CD4-positive, alpha-beta T cell treated with Interleukin-2 at 100 ng/mL for 4 hours (primary cell): ENCODE results near the gene EFEMP1.

Experiments used
- DNase-seq: peaks from one replicate; pipeline ENCODE4 v3.0.0-alpha.2; 2020; ENCODE audit warnings: low spot score

Gene EFEMP1, protein sequence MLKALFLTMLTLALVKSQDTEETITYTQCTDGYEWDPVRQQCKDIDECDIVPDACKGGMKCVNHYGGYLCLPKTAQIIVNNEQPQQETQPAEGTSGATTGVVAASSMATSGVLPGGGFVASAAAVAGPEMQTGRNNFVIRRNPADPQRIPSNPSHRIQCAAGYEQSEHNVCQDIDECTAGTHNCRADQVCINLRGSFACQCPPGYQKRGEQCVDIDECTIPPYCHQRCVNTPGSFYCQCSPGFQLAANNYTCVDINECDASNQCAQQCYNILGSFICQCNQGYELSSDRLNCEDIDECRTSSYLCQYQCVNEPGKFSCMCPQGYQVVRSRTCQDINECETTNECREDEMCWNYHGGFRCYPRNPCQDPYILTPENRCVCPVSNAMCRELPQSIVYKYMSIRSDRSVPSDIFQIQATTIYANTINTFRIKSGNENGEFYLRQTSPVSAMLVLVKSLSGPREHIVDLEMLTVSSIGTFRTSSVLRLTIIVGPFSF

DNA sequence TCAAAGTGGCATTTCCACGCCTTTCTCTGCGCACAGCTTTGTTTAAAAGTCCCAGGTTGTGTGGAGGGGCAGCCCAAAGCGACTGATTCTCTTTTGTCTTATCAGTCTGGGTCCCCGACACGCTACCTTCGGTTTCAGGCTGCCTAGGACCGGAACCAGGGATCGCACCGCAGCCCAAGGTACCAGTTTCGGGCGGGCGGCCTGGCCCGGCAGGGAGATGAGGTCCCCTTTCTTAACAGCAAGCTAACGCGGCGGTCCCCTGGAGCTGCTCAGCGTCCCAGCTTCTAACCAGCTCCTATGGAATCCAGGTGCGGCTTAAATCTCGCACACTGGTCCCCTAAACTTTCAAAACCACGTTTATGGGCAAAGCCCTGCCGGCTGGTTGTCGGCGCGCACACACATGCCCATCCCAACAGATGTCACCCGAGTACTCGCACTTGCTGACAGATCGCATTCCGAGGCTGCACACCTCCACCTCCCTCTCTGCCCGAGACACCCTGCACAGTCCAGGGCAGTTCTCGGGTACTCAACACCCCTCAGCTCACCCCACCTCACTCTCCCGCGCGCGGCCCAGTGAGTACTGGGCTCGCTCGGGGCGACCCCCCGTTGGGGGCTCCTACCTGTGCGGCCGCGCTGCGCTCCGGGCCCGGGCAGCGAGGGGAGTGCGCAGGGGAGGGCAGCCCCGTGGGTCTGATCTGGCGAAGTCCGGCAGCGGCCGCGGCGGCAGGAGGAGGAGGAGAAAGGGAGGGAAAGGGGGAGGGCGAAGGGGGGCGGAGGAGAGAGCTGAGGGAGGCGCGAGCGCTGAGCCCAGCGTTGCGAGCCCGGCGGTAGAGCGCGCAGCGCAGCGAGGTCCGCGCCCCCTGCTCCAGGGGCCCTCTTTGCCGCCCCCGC, at the start of gene EFEMP1:
Gene EFEMP1, minus strand, starts transcription at position 692 of the 891 bp plus-strand sequence. CDS start 1,342 bp downstream, outside the sequence.
- no peak for DNase-seq

DNA sequence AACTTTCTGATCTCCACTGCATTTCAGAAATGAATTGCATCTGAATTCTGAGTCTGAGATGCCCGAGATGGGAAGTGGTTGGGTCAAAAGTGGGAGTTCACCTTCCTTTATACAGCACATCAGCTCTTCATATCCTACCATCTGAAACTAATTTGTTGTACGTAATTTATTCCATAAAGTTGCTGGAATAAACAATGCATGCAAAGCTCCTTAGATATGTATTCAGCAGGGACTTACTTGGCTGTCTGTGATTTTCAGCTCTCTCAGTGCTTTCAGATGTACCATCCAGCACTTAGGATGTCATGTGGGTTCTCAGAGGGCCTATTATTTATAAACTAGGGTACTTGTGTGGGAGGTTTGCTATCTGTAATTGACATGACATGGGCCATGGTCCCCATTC, 46.9 kb upstream of the EFEMP1 start:
- no peak for DNase-seq

DNA sequence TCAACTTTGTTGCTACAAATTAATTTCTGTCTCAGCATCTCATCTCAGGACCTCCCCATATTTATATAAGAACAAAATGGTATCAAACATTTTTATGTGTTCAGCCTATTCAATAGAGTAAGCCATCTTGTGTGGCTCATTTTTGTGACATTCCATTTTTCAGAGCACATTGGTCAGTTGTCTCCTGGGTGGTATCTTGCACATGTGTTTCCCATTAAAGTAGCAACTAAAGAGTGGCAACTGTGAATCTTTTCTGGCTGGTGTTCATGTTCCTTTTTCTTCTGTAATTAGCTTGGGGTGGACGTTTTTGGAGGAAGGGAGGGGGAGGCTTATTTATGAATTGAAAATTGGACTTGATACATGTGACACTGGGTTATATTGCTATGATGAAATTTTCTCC, 45.4 kb upstream of the EFEMP1 start:
- DNase-seq: no peak

DNA sequence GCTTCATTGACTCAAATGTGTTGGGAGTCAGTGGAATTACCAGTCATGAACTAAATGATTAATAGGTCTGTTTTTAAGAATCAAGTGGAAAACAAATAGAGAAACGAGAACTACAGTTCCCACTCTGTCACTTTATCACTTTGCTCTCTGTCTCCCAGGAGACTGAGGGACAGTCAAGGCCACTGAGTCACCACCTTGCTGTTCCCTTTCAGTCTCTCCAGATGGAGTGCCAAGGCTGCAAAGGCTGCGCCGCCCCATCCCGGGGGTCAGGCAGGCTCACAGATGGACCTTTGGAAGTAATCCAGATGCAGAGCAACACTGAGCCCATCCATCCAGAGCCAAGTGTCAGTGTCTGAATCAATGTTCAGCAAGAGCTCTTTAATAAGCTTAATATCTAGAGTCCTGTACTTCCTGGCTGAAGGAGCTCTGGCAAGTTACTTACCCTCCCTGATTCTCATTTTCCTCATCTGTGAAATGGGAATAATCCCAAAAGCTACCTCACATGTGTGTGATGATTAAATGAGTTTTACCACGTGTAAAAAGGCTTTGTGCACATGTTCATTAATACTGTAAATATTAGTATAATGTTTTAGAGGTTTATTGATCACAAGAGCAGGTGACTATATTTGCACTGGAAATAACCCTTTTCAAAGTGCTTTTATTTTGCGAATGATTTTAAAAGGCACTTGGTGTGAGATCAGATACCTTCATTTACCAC, 43.0 kb upstream of the EFEMP1 start:
- no peak for DNase-seq

DNA sequence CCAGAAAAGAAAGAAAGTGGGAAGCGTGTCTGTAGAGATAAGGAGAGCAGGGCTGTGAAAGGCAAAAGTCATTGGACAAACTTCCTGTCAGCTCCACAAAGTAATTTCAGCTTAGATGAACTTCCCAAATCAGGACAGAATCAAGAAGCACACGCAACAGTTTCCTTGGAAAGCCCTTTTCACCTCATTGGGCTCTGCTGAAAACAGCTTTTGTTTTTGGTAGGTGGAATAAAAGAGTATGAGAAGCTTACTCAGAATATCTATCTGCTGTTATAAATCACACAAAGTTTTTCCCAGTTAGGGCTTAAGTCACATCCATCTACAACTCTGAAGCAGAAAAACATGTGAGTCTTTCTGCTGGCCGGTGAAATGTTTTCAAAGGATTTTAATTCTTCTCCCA, 42.4 kb upstream of the EFEMP1 start:
- no peak for DNase-seq

DNA sequence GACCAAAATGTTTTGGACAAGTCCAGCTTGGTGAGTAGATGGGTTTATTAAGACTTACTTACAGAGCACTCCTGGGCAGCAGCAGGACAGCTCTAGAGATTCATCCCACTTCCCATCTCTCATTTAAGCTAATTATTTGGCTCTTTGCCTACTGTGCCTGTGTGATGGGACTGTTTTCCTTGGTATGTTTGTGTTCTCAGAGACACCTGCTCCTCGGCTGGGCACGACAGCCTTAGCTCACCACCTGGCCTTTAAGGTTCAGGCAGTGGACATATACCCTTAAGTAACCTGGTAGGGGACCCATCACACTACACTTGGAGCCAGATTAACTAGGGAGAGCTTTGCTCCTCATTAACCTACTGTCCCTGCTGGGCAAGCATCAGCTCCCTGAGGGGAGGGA, 41.7 kb upstream of the EFEMP1 start:
- no peak for DNase-seq

DNA sequence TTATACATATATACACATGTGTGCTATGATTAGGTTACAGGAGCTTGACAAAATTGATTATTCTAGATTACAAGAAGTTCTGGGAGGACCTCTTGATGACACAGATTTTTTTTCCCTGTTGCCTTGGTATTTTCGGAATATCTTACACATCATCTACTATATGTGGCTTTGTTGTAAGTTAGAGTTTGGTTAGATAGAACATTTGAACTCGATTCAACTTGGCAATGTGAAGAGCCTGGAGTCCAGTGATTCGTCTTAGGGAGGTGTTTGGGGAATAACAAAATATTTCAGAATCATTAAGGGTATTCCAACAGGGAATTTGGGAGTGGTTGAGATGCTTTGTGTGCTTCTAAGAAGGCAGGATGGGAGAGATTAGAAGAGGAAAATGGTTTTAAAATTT, 39.3 kb upstream of the EFEMP1 start:
- DNase-seq: no peak

DNA sequence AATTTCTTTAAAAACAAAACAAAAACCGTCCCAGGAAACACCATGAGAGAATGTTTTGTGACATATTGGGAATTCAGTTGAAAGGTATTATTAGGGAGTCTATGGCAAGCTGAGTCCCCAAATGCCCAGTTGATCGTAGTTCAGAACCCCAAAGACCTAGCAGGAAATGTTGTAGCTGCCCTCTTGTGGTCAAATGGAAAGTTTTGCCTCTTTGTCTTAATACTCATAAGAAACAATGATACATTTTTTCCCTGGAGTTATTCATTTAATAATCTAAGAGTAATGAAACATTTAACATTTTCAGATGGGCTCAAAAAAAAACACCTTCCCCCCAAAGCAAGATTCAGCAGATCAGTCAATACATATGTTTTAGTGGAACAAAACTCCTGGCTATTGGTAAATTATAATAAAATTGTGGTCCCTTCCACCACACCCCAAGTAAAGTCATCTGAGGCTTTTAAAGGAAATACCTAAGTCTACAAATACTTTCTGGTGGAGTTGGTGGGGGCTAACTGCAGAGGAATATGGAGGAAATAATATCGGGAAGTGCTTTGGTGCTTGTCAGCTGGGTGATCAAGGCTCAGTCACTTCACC, 37.8 kb upstream of the EFEMP1 start:
- no peak for DNase-seq

DNA sequence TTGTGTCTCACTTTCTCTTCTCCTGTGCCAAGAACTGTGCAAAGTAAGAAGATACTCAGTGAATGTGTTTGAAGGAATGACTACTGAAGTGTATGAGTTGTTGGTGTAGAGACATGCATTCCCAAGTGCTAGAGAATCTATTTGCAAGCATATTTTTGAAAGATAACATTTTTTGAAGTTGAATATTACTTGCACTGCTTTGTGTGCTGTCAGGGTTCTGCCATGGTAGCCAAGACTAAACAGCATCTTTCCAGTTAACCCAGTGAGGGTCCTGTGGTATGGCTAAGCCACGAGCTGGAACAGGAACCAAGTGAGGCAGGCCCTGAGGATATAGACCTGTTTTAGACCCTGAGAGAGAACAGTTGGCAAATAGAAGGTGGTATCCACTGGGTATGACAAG, 35.2 kb upstream of the EFEMP1 start:
- DNase-seq: no peak

DNA sequence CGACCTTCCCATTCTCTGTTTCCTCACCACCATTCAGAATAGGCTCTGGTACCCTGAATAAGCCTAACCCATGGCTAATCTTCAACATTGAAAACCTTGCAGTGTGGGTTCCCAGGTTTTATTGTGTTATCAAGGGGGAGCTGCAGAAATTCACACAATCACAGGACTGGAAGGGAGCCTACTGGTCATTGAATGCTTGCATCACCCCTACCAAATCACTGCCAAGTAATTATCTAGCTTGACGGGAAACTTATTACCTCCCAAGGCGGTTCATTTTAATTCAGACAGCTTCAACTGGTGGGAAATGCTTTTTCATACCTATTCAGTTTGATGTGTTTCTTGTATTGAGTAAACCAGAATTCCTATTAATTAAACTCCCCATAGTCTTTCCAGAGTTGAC, 33.6 kb upstream of the EFEMP1 start:
- no peak for DNase-seq

DNA sequence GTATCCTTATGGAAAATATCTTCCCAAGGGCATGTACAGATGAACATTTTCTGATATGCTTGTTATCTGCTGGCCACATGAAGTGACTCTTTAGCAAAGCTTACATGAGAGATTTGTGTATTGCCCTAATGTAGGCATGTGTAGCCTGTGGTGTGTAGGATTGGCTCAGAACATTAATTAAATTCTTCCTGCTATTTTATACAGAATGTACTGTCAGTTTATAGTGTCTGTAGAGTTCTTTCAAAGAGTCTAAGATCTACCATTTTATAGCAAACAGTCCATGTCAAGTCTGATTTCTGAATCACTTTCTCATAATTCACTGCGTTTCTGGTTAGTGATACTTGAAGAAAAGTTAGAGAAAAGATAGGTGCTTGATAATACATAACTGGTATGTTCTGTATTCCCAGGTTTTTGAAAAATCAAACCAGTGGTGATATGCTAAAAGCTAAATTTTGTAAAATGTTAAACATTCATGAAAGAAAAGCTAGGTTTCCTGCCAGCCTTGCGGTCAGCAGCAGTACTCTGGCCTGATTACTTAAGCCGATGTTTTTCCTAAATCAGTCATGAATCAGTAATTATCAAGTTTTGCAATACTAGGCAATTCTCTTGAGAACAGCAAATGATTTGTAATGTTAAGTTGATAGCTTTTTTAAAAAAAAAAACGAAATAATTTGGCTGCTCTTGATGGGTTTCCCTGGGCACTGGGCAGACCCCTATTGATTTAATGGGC, 30.9 kb upstream of the EFEMP1 start:
- no peak for DNase-seq

DNA sequence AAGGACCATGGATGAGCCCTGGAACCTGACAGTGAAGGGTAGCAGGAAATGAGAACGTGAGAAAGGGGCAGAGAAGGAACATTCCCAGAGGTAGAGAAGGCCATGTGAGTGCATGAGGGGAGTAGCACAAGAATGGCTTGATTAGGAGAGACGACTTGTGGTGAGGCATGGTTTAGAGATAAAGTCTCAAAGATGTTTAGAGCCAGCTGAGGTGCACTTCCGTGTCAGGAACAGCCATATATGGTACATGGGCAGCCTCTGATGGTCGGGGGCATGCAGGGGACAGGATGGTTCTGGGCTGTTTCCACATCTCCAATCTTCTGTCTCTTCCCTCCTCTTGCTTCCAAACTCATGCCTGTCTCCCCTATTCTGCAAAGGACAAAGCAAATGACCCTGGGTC, 28.8 kb upstream of the EFEMP1 start:
- DNase-seq: no peak

DNA sequence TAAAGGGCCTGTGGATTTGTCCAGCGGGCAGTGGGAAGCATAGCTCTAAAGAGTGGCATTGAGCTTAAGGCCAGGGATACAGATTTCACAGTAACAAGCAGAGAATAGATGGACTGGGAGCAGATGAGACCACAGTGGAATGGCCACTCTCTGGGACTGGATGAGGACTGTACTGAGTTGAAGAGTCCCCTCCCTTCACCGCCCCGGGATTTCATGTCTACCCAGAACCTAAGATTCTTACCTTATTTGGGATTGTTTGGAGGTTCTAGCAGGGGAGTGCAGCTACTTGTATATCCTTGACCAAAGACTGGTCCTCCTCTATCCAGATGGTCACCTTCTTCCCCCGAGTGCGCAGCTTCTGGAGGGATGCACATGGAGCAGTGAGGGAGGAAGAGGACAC, 28.0 kb upstream of the EFEMP1 start:
- no peak for DNase-seq

DNA sequence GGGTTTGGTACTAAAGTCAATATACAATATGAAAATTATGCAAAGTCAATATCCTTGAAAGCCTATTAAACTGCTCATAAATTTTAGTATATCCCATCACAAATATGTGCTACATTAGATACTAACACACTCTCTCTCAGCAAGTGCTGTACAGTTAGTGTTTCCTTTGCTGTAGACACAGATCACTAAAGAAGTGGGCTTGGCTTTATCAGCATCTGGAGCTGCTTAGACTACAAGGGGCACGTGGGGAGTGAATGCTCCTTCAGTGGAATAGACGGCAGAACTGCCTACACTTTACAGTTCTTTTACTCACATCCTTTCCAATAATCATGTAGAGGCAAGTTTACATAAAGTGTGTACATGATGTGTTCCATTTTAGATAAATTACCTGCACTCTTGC, 26.0 kb upstream of the EFEMP1 start:
- no peak for DNase-seq

DNA sequence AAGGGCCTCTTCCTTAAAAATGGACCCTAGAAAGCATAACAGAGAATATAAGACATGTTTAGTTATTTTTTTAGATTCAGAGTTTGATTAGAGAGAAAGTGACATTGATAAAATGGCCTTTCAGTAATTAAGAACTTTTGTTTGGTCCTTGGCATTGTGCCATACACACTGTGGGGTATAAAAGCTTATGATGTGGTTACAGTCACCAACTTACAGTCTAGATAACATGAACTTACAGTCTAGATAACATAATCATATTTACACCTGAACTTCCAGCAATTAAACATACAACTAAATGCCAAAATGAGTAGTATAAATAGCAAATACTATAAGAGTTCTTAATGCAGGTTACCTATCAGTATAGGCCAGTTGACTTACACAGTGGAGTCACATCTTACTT, 25.6 kb upstream of the EFEMP1 start:
- no peak for DNase-seq

DNA sequence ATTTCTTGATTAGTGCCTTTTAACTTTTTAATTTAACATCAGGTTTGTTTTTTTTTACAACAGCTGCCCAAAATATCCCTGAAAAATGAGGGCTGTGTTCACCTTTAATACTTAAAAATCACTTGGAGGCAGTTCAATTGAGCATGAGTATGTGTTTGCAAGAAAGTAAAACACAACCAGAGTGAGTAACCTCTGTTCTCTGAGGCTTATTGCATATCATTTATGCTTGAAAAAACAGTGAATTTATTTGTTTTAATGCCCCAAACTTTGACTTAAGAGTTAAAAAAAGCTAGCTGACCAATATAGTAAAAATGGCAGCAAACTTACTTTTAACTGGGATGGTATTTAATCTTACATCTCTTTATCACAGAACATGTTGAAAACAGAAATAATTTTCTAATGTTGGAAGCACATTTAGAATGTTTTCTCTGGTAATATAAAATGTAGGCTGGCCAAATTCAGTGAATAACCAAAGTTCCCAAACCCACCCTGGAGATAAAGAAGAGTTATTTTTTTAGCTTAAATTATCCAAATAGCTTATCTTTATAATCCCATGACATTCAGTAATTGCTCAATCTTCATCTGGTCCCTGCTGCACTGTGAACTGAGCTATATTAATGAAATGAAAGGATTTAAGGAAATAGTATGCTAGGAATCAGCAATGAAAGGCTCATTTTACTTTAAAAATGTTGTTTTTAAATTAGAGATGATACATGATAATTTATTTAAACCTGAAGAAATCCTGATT, 24.8 kb upstream of the EFEMP1 start:
- DNase-seq: no peak

DNA sequence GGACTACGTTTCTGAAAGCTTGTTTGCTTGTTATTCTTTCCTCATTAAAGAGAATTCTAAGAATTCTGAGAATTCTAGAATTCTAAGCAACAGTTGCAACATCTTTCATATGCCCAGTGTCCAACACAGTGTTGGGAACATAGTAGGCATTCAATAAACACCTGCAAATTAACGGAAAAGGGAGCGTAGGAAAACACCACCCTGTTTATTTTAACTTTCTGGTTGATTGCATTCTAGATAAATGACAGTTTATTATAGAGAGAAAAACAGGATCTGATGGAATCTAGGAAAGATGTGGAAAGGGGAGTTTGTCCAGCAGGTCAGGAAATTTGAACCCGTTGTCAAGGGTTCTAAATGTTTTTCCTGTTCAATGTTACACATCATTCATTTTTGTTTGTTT, 24.2 kb upstream of the EFEMP1 start:
- DNase-seq: no peak

DNA sequence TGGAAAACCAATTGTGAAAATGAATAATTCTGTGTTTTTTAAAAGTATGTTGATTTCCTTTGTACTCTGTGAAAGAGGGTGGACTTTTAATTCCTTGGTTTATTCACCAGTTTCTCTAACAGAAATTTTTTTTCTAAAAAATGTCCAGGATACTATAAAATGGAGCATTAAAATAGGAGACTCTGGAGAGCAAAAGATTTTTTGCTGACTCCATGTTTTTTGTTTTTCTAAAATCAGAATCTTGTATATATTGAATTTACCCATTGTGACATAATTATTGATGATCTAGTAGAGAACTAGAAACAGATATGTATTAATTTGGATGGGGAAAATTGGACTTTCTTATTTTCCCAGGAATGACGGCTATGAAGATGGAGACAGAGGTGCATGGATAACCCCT, 23.2 kb upstream of the EFEMP1 start:
- DNase-seq: no peak

DNA sequence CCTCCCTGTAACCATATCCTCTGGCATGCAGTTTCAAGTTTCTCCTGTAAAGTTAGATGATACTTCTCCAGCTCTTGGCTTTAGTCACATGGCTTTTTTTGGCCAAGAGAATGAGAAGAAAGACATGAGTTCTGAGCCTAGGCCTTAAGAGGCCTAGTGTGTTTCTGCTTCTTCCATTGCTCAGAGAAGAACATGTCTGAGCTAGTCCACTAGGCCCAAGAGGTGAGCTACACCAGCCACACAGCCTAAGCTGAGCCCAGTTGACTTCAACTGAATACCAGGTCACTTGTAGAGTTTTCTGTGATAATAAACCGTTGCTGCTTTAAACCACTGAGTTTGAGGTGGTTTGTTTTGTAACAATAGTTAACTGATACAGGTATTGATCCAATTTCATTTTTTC, 19.9 kb upstream of the EFEMP1 start:
- DNase-seq: no peak

DNA sequence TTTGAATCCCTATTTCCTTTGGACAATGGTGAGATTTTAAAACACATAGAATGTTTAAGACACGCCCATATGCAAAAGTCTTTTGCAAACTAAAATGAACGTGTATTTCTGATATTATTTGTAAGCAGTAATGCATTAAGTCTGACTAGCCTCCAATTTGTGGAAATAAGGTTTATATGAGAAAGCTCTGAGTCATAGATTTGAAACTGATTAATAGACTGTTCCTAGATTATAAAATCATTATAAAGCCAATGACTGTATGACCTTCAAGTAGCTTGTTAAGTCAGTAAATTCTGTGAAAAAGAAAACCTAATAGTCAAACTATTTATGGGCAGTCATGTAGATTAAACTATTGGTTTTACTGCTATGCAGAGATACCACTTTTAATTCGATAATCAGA, 12.8 kb upstream of the EFEMP1 start:
- no peak for DNase-seq

DNA sequence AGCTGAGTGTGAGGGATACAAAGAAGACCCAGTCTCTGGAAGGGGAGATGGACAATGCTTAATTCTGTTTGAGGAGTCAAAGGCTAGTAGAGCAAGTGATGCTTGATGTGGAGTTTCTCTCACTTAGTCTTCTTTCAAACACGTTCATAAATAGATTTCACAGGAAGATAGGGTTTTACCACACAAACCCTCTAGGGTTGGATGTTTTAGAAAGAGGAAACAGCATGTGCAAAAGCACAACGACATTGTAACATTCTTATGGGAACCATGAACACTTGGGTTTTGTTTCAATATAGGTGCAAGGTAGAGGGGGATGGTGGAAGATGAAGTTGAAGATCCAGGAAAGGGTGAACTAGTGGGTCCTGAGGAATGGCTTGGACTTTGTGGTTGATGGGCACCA, 10.8 kb upstream of the EFEMP1 start:
- DNase-seq: no peak
